NCI-H1417 treated with DMSO at 0.1 percent for 48 hours (cell line): Measurements from ENCODE around the gene LRPAP1.

ENCODE experiments used
- DNase-seq: peaks from one replicate; lab custom pipeline; 2025; lab: John Stamatoyannopoulos, UW

The LRPAP1 gene

GRCh38 chr4:3500111-3500510 is 32.1 kb downstream of the LRPAP1 start:
- DNase-seq, result no peak

- no peak for DNase-seq
Observed at GRCh38 chr4:3499710-3500109, 32.5 kb downstream of the LRPAP1 start.

GRCh38 chr4:3498901-3499510 is 33.2 kb downstream of the LRPAP1 start:
- DNase-seq, result no peak

GRCh38 chr4:3498407-3498806 is 33.8 kb downstream of the LRPAP1 start:
- no peak for DNase-seq

DNA sequence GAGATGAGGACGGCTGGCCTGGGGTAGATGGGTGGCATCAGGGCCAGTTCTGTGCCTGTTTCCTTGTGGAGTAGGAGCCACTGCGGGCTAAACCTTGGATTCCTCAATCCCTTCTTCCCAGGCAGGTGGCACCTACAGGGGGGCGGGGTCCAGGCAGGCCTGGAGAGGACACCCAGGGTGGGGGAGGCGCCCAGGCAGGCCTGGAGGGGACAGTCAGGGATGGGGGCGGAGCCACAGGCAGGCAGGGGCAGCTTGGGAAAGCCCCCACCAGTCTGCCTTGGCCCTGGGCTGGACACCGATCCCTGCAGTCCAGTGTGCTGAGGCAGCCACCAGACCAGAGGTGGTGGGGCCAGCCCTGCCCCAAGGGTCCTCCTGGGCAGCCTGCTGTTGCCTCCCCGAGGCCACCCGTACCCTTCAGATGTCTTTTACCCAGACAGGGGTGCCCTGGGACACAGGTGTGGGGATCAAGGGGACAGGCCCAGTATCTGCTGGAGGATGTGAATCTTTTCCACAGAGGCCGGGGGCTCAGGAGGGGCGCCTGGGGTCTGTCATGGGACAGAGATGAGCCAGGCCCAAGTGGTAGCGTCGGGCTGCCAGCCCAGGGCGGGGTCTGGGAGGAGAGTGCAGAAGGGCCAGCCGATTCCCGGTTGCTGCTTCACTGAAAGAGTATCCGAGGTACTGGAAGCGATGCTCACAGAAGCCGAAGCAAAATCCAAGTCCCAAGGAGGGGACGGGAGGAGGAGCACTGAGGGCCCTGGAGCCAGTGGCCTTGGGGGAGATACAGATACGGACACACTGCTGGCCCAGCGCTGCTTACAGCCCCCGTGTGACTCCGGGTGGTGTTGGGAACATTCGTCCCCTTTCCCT is 34.5 kb downstream of the LRPAP1 start:
- DNase-seq, result no peak

DNA sequence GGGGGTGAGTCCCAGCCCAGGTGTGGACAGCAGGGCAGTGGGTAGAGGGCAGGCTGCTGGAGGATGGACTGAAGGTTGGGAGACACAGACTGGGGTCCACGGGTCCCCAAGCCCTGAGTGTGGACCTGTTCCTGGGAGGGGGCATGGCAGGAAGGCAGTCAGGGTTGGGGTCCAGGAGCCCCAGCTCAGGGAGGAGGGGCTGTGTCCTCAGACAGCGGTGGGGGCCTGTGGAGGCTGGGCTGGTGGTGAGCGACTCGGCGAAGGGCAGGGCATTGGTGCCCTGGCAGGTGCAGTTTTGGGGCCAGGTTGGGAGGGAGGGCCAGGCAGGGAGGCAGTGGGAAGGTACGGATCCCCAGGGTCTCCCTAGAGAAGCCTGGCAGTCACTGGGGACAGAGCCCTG is 35.1 kb downstream of the LRPAP1 start:
- DNase-seq, result no peak

DNA sequence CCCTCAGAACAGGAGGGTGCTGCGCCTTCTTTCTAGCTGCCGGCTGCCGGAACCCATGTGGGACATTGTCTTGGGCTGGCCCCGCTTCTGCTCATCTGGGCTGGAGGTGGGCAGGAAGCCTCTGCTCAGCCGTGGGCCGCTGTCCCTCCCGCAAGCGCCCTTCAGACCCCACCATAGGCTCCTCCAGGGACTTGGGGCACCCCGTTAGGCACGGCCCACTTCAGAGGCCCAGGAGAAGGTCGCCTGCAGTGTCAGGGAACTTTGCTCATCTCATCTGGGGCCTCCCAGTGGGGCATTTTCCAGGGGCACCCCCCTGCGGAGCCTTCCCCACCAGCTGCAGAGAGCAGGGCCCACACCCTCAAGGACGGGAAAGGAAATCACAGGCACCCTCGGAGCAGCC is 36.2 kb downstream of the LRPAP1 start:
- no peak for DNase-seq

- DNase-seq, result no peak
Observed at GRCh38 chr4:3495204-3495975, 36.8 kb downstream of the LRPAP1 start.

GRCh38 chr4:3494462-3494871 is 37.8 kb downstream of the LRPAP1 start:
- no peak for DNase-seq

DNA sequence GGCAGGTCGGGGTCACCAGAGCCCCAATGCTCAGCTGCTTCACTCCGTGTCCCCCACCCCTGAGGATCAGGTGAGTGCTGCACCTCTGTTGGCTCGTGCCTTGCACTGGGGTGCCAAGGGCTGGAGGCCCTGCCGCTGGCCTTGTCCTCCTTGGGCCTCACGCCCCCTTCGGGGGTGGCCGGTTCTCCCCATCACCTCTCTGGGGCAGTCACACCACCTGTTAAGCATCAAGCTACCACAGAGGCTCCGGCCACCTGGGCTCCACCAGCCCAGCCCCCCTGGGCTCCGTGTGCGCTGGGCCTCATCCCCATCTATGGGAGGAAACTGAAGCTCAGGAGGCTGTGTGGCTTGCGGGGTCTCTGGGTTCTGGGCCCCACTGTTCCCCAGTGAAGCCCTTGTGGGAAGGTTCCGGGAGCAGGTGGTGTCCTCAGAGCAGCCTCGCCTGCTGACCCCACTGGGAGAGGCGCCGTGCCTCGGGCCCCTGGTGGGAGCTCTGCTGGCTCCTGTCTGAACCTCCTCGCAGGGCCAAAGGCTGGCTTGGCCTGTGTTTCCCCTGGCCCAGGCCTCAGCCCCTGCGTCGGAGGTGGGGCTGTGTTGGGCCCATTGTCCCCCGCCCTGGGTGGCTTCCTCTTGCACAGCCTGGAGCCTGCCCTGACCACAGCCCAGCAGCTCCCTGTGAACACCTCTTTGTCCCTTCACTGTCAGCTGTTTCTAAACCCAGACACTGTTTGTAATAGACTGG is 38.3 kb downstream of the LRPAP1 start:
- DNase-seq, result no peak

DNA sequence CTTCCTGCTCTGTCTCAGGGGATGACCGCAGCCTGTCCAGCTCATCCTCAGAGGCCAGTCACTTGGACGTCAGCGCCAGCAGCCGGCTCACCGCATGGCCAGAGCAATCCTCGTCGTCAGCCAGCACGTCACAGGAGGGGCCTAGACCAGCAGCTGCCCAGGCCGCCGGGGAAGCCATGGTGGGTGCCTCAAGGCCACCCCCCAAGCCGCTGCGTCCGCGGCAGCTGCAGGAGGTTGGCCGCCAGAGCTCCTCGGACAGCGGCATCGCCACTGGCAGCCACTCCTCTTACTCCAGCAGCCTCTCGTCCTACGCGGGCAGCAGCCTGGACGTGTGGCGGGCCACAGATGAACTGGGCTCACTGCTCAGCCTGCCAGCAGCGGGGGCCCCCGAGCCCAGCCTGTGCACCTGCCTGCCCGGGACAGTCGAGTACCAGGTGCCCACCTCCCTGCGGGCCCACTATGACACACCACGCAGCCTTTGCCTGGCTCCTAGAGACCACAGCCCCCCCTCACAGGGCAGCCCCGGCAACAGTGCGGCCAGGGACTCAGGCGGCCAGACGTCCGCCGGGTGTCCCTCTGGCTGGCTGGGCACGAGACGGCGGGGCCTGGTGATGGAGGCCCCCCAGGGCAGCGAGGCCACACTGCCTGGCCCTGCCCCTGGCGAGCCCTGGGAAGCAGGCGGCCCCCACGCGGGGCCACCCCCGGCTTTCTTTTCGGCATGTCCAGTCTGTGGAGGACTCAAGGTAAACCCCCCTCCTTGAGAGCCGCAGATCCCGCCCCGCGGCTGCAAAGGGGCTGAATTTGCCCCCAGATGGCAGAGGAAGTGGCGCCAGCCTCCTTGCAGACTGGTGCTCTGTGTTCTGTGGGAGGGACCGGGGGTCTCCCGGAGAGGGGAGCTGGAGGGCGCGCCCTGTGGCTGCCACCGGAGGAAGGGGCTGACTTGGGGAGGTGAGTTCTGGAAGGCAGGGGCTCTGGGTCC is 39.2 kb downstream of the LRPAP1 start:
- no peak for DNase-seq

GRCh38 chr4:3491681-3492405 is 40.4 kb downstream of the LRPAP1 start:
- DNase-seq, result no peak

- DNase-seq, result no peak
Observed at GRCh38 chr4:3489451-3489962, 42.7 kb downstream of the LRPAP1 start.

DNA sequence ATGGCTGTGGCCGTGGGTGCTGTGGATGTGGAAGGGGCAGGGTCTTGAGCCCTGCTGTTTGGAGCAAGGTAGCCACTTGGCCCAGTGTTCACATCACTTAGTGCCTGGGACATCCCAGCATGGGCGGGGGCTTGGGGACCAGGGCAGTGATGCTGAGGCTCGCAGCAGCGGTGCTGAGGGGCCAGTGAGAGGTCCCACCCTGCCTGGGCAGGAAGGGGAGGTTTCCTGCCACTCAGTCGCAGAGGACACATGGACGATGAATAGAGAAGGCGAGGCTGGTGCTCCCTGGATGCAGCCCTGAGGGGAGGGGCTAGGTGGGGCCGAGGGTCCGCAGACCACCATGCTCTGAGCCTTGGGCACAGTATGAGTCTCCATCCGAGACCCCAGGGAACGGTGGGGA is 43.4 kb downstream of the LRPAP1 start:
- no peak for DNase-seq

GRCh38 chr4:3487861-3488260 is 44.4 kb downstream of the LRPAP1 start:
- no peak for DNase-seq

DNA sequence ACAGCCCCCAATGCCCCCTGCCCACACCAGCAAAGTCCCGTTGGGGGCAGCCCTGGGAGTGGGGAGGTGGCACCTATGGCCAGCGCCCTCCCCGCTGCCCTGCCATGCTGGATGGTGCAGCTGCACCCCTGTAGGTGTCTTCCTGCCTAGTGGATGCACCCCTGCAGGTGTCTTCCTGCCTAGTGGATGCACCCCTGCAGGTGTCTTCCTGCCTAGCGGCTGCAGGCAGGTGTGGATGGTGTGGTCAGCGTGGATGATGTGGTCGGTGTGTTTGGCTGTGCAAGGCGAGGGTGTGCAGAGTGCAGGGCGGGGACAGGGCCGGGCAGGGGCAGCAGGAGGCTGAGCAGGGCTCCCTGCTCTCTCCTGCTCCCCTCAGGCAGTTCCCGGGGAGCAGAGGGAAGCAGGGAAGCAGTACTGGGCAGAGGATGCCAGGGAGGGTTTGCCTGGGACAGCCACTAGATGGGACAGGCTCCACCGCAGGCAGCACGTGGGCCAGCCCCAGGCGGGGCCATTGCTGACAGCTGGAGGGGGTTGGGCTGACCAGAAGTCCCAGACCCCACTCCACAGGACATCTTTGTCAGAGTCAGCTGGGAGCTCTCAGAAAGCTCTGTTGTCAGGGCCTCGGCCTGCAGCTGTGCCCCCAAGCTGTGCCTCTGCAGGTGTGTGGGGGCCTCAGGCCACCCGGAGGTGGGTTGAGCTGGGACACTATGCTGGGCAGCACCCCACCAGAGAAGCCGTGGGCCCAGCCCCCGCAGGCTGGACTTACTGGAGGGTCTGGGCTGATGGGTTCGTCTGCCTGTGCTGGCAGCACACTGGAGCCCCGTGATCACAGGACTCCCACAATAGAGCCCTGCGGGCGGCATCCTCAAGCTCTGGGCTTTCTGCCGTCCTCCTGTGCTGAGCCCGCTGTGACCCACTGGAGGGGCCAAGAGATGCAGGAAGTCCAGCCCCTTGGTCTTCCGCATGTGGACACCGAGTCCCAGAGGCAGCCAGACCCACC is 45.4 kb downstream of the LRPAP1 start:
- DNase-seq, result no peak

DNA sequence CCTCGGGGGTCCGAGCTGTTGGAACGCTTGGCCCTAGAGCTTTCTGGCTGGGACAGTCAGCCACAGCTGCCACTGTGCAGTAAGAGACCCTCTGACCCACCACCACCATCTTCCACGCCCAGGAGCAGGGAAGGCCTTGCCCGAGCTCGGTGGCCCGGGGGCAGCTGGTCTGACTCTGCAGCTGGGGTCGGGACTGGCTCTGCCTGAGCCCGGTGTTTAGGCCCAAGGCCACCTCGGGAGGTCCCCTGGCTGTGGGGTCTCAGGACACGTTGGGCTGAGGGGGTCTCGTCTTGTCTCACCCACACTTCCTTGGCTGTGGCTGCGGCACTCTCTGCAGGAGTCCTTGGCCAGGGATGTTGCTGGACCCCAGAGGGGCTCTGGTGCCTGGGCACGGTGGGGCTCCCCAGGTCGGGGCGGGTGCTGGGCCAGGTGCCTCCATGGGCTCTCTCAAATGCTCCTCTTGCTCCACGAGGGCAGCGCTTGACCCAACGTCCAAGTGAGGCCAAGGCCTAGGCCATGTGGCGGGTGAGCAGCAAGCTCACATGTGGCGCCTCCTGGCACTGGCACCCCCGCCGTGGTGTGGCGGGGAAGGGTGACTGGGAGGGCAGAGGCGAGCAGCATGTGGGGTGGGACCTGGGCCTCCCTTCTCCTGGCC is 46.2 kb downstream of the LRPAP1 start:
- DNase-seq, result no peak
